A673 (cell line): ENCODE measurements around the gene PIGB. TPM values are rescaled to one million over a fixed set of nuclear protein-coding genes. Genes with fewer than 3 reads are reported as not detected.

Source experiments
- BruUV-seq: library from RNA; stranded (reverse); fragments of 400-500 nt; replicated peaks from 2 replicates; lab custom pipeline; 2021; lab: Mats Ljungman, UMichigan
- CTCF ChIA-PET: fragments of 300-600 bp; sonication (Branson Sonifier 250); formaldehyde crosslinking; loops from one replicate; lab custom pipeline; 2022; ENCODE audit warnings: antibody characterized with exemption; lab: Charles Lee
- POLR2A ChIA-PET: fragments of 300-600 bp; sonication (Branson Sonifier 250); formaldehyde crosslinking; loops from one replicate; lab custom pipeline; 2022; ENCODE audit warnings: antibody characterized with exemption; ENCODE audit not compliant: low non-redundant PET; lab: Charles Lee
- DNase-seq: peaks from one replicate; pipeline ENCODE4 v3.0.0-alpha.2; 2015; ENCODE audit warnings: low spot score
- H3K27ac ChIP-seq: fragments of 200-600 bp; sonication (generic); 2 replicates; pipeline ENCODE4 v1.5.1; 2016; ENCODE audit warnings: mixed run types, low read depth, mild to moderate bottlenecking, mixed read lengths, antibody characterized with exemption, low read length; ENCODE audit not compliant: poor library complexity, severe bottlenecking
- H3K27me3 ChIP-seq: fragments of 200-600 bp; sonication (generic); replicated peaks from 2 replicates; pipeline ENCODE4 v1.6.1; 2017; ENCODE audit warnings: mixed run types, low read depth, mild to moderate bottlenecking, mixed read lengths, antibody characterized with exemption, low read length; ENCODE audit not compliant: insufficient read depth, poor library complexity
- H3K36me3 ChIP-seq: fragments of 200-600 bp; sonication (generic); 2 replicates; pipeline ENCODE4 v1.6.1; 2016; ENCODE audit warnings: mixed run types, mild to moderate bottlenecking, mixed read lengths, antibody characterized with exemption, low read length; ENCODE audit not compliant: insufficient read depth, poor library complexity, severe bottlenecking
- H3K4me1 ChIP-seq: fragments of 200-600 bp; sonication (generic); 2 replicates; pipeline ENCODE4 v1.6.1; 2017; ENCODE audit warnings: mixed run types, mild to moderate bottlenecking, mixed read lengths, antibody characterized with exemption, low read length; ENCODE audit not compliant: insufficient read depth, poor library complexity, severe bottlenecking
- H3K4me3 ChIP-seq: fragments of 200-600 bp; sonication (generic); 2 replicates; pipeline ENCODE4 v1.5.1; 2016; ENCODE audit warnings: low read depth, mixed run types, mild to moderate bottlenecking, mixed read lengths, low read length; ENCODE audit not compliant: poor library complexity, severe bottlenecking
- H3K9me3 ChIP-seq: fragments of 200-600 bp; sonication (generic); 2 replicates; pipeline ENCODE4 v1.6.1; 2016; ENCODE audit warnings: mixed run types, low read depth, mild to moderate bottlenecking, mixed read lengths, antibody characterized with exemption, low read length; ENCODE audit not compliant: poor library complexity, severe bottlenecking
- EZH2 ChIP-seq: fragments of 200-600 bp; sonication (generic); IDR thresholded peaks from 2 replicates; pipeline ENCODE4 v1.6.1; 2017; ENCODE audit warnings: borderline replicate concordance, low read depth, mild to moderate bottlenecking, mixed read lengths, antibody characterized with exemption, low read length; ENCODE audit not compliant: poor library complexity, severe bottlenecking
- intact Hi-C: fragments of 100-400 bp; cut with micrococcal nuclease; formaldehyde crosslinking; loops from one replicate; pipeline ENCODE4 v1.10.0; 2022; ENCODE audit not compliant: unreplicated experiment
- total RNA-seq: library from RNA; stranded (reverse); gene quantifications from 2 replicates; pipeline ENCODE4 v1.2.3, GENCODE V29; 2021
- TF ChIP-seq, protein P1 (sequence below): fragments of 300-800, 200-600 bp; sonication (generic); conservative IDR thresholded peaks from 2 replicates; pipeline ENCODE4 v1.5.1; 2017; ENCODE audit warnings: low read depth, mild to moderate bottlenecking, antibody characterized with exemption, low read length, moderate library complexity, mixed read lengths

Gene PIGB
- total RNA-seq, 1 experiment from 2014 or later: 8.3 TPM

DNA sequence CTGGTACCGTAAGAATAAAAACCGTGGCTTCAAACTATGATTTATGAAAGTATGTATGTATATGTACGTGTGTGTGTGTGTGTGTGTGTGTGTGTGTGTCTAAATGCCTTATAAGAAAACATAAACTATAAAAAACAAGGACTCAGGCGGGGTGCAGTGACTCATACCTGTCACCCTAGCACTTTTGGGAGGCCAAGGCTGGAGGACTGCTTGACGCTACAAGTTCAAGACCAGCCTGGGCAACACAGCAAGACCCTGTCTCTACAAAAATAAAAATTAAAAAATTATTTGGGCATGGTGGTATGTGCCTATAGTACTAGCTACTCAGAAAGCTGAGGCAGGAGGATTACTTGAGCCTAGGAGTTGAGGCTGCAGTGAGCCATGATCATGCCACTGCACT, 60.1 kb downstream of the PIGB start:
- POLR2A ChIA-PET: no interaction called here
- Histone ChIP-seq H3K4me1 (no peaks in the 10 kb centered on the region), H3K9me3 (no peaks in the 10 kb centered on the region), H3K36me3 (no peaks in the 10 kb centered on the region), H3K27ac (no peak overlapping the region), H3K4me3 (no peak overlapping the region), H3K27me3 (no peaks in the 10 kb centered on the region)
- BruUV-seq: no TSS peak
- no peak for DNase-seq
- CTCF ChIA-PET: no interaction called here
- TF ChIP-seq, protein P1, sequence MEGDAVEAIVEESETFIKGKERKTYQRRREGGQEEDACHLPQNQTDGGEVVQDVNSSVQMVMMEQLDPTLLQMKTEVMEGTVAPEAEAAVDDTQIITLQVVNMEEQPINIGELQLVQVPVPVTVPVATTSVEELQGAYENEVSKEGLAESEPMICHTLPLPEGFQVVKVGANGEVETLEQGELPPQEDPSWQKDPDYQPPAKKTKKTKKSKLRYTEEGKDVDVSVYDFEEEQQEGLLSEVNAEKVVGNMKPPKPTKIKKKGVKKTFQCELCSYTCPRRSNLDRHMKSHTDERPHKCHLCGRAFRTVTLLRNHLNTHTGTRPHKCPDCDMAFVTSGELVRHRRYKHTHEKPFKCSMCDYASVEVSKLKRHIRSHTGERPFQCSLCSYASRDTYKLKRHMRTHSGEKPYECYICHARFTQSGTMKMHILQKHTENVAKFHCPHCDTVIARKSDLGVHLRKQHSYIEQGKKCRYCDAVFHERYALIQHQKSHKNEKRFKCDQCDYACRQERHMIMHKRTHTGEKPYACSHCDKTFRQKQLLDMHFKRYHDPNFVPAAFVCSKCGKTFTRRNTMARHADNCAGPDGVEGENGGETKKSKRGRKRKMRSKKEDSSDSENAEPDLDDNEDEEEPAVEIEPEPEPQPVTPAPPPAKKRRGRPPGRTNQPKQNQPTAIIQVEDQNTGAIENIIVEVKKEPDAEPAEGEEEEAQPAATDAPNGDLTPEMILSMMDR: no peak
- no peak for TF ChIP-seq EZH2
- intact Hi-C loops: no loop called here

DNA sequence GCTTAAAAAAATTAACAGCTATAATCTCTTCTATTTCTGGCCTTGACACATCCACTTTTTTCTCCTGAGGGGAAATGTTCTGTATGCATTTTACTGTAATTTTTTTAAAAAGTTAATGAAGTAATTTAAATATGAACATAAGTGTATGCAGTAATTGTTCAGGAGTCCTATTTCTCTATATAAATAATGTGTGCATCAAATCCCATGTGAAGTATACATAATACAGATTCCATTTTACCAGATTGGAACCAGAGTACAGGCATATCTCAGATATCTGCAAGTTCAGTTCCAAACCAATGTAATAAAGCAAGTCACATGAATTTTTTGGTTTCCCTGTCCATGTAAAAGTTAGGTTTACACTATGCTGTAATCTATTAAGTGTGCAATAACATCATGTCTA, 62.6 kb downstream of the PIGB start:
- H3K36me3 ChIP-seq: no peaks in the 10 kb centered on the region
- CTCF ChIA-PET: no interaction called here
- intact Hi-C loops: no loop called here
- TF ChIP-seq, protein P1: no peak
- no peak for TF ChIP-seq EZH2
- no peaks in the 10 kb centered on the region for H3K4me1 ChIP-seq
- POLR2A ChIA-PET: no interaction called here
- H3K4me3 ChIP-seq: no peak overlapping the region
- no TSS peak for BruUV-seq
- no peaks in the 10 kb centered on the region for H3K27me3 ChIP-seq
- no peaks in the 10 kb centered on the region for H3K9me3 ChIP-seq
- no peak for DNase-seq
- H3K27ac ChIP-seq: no peak overlapping the region

DNA sequence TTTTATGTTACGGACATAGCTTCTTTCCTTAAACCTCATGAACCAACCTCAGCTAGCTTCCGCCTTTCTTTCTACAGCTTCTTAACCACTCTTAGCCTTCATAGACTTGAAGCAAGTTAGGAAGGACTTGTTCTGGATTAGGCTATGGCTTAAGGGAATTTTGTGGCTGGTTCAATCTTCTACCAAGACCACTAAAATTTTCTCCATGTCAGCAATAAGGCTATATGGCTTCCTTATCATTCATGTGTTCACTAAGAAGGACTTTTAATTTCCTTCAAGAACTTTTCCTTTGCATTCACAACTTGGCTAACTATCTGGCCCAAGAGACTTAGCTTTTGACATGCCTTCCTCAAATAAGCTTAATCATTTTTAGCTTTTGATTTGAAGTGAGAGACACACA, 64.7 kb downstream of the PIGB start:
- CTCF ChIA-PET: no interaction called here
- no peaks in the 10 kb centered on the region for H3K9me3 ChIP-seq
- DNase-seq: no peak
- H3K27ac ChIP-seq: no peak overlapping the region
- intact Hi-C loops: no loop called here
- BruUV-seq: no TSS peak
- no peak for TF ChIP-seq EZH2
- TF ChIP-seq, protein P1: no peak
- H3K4me1 ChIP-seq: no peaks in the 10 kb centered on the region
- H3K36me3 ChIP-seq: no peaks in the 10 kb centered on the region
- no peaks in the 10 kb centered on the region for H3K27me3 ChIP-seq
- H3K4me3 ChIP-seq: no peak overlapping the region
- POLR2A ChIA-PET: no interaction called here
